Stimulated activated CD4-positive, alpha-beta T cell treated with anti-CD3 and anti-CD28 coated beads, Interleukin-1b, Interleukin-23, amount 100 ng/mL, for 48 hours (primary cell): ENCODE data around the gene IL6R.
"Not testable (repeated sequence)": the region's sequence is repeated elsewhere in the genome, so short reads cannot be mapped to it uniquely, and the experiment has no call there.

Source experiments
- DNase-seq: peaks from one replicate; pipeline ENCODE4 v3.0.0-alpha.2; 2020

Gene IL6R

GRCh38 chr1:154407198-154408091 lies 2.3 kb downstream of the IL6R start:
- peak; percentile 63 for DNase-seq

- no peak for DNase-seq
Observed at GRCh38 chr1:154408174-154408777, 3.1 kb downstream of the IL6R start.

- no peak for DNase-seq
Observed at GRCh38 chr1:154410185-154410827, 5.2 kb downstream of the IL6R start.

GRCh38 chr1:154411525-154411924 lies 6.4 kb downstream of the IL6R start:
- no peak for DNase-seq

- no peak for DNase-seq
Observed at GRCh38 chr1:154413177-154413783, 8.1 kb downstream of the IL6R start.

- no peak for DNase-seq
Observed at GRCh38 chr1:154414606-154415005, 9.5 kb downstream of the IL6R start.

GRCh38 chr1:154416471-154417337 lies 11.6 kb downstream of the IL6R start:
- DNase-seq: no peak

- DNase-seq: no peak
Observed at GRCh38 chr1:154417338-154417608, 12.1 kb downstream of the IL6R start.

GRCh38 chr1:154418062-154418921 lies 13.1 kb downstream of the IL6R start:
- no peak for DNase-seq

- no peak for DNase-seq
Observed at GRCh38 chr1:154418923-154419619, 13.9 kb downstream of the IL6R start.

GRCh38 chr1:154419620-154420571 lies 14.8 kb downstream of the IL6R start:
- DNase-seq: peak; percentile 71

- no peak for DNase-seq
Observed at GRCh38 chr1:154420961-154421924, 16.1 kb downstream of the IL6R start.

GRCh38 chr1:154422049-154422448 lies 16.9 kb downstream of the IL6R start:
- DNase-seq: not testable (repeated sequence)

GRCh38 chr1:154422521-154422920 lies 17.4 kb downstream of the IL6R start:
- DNase-seq: no peak

- peak; percentile 67 for DNase-seq
Observed at GRCh38 chr1:154423304-154423987, 18.3 kb downstream of the IL6R start.

- DNase-seq: no peak
Observed at GRCh38 chr1:154423988-154424326, 18.8 kb downstream of the IL6R start.

GRCh38 chr1:154425172-154425571 lies 20.0 kb downstream of the IL6R start:
- no peak for DNase-seq
